GM12878 (cell line): ENCODE data around the gene RCC1.

ENCODE experiments used
- BCL11A ChIP-seq: IDR thresholded peaks from 2 replicates; pipeline ENCODE4 v1.6.1; 2011; ENCODE audit warnings: low read depth, low read length
- EP300 ChIP-seq, 2 experiments: fragments of 150-350 bp in 1 of 2; IDR thresholded peaks; 2 replicates each; pipeline ENCODE4 v1.6.1; 2011 to 2012; ENCODE audit warnings: low read depth in 2 of 2, low read length in 2 of 2, borderline replicate concordance in 1 of 2, improper control_type of control experiment in 1 of 2, inconsistent platforms in 1 of 2; ENCODE audit not compliant: control insufficient read depth in 1 of 2
- FOXM1 ChIP-seq: IDR thresholded peaks from 2 replicates; pipeline ENCODE4 v1.6.1; 2012; ENCODE audit warnings: low read depth, mild to moderate bottlenecking, inconsistent platforms, low read length, moderate library complexity
- HCFC1 ChIP-seq: fragments of 150-350 bp; IDR thresholded peaks from 2 replicates; pipeline ENCODE4 v1.6.1; 2014; ENCODE audit warnings: low read length
- LARP7 ChIP-seq: fragments of 450-650 bp; IDR thresholded peaks from 2 replicates; pipeline ENCODE4 v1.6.1; 2017; ENCODE audit warnings: mild to moderate bottlenecking
- NFIC ChIP-seq: IDR thresholded peaks from 2 replicates; pipeline ENCODE4 v1.6.1; 2012; ENCODE audit warnings: low read depth, mild to moderate bottlenecking, inconsistent platforms, low read length, moderate library complexity
- POLR2AphosphoS5 ChIP-seq: IDR thresholded peaks from 2 replicates; pipeline ENCODE4 v1.6.1; 2011; ENCODE audit warnings: mild to moderate bottlenecking, low read length, inconsistent platforms
- RCOR1 ChIP-seq: conservative IDR thresholded peaks from 2 replicates; pipeline ENCODE4 v1.6.1; 2012; ENCODE audit warnings: low read depth, low read length, improper control_type of control experiment
- SMARCA5 ChIP-seq: fragments of 450-650 bp; IDR thresholded peaks from 2 replicates; pipeline ENCODE4 v1.6.1; 2017; ENCODE audit warnings: mild to moderate bottlenecking
- TF ChIP-seq, protein P1 (sequence below): IDR thresholded peaks from 2 replicates; pipeline ENCODE4 v1.6.1; 2011; ENCODE audit warnings: low read depth, low read length, improper control_type of control experiment, borderline replicate concordance
- TF ChIP-seq, protein P2 (sequence below): IDR thresholded peaks from 2 replicates; pipeline ENCODE4 v1.6.1; 2012; ENCODE audit warnings: improper control_type of control experiment, low read depth, low read length; ENCODE audit not compliant: insufficient replicate concordance
- TF ChIP-seq, protein P3 (sequence below): fragments of 450-650 bp; IDR thresholded peaks from 2 replicates; pipeline ENCODE4 v1.6.1; 2017; ENCODE audit warnings: antibody characterized with exemption, mild to moderate bottlenecking, moderate library complexity
- TF ChIP-seq, protein P4 (sequence below), 3 experiments: IDR thresholded peaks in 2 of 3; conservative IDR thresholded peaks in 1 of 3; 2 replicates each; pipeline ENCODE4 v1.5.1; 2011; ENCODE audit warnings: low read depth in 3 of 3, low read length in 3 of 3, mild to moderate bottlenecking in 3 of 3, control low read depth in 2 of 3, moderate library complexity in 2 of 3, inconsistent platforms in 1 of 3, mixed read lengths in 1 of 3; ENCODE audit not compliant: control insufficient read depth in 2 of 3, insufficient read depth in 1 of 3; ENCODE audit errors: extremely low read depth in 1 of 3

DNA sequence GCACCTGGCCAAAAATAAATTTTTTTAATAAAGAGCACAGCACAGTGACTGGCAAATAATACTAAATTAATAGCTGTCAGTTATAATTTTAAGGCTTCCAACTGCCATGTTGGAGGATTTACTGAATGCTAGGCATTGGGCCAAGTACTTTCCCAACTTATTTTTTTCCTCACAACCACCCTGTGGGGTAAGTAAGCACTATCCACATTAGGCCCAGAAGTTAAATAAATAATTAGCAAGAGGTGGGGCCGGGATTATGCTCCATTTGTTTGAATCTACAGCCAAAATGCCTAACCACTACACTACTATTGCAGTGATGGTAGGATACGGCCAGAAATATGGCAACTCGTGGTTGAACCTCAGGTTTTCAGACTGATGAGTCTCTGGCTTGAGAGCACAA lies 42.5 kb downstream of the RCC1 start:
- TF ChIP-seq, protein P1, sequence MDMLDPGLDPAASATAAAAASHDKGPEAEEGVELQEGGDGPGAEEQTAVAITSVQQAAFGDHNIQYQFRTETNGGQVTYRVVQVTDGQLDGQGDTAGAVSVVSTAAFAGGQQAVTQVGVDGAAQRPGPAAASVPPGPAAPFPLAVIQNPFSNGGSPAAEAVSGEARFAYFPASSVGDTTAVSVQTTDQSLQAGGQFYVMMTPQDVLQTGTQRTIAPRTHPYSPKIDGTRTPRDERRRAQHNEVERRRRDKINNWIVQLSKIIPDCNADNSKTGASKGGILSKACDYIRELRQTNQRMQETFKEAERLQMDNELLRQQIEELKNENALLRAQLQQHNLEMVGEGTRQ, result no peak
- TF ChIP-seq NFIC, result no peak
- no peak for TF ChIP-seq POLR2AphosphoS5
- TF ChIP-seq FOXM1, result no peak
- TF ChIP-seq, protein P2, sequence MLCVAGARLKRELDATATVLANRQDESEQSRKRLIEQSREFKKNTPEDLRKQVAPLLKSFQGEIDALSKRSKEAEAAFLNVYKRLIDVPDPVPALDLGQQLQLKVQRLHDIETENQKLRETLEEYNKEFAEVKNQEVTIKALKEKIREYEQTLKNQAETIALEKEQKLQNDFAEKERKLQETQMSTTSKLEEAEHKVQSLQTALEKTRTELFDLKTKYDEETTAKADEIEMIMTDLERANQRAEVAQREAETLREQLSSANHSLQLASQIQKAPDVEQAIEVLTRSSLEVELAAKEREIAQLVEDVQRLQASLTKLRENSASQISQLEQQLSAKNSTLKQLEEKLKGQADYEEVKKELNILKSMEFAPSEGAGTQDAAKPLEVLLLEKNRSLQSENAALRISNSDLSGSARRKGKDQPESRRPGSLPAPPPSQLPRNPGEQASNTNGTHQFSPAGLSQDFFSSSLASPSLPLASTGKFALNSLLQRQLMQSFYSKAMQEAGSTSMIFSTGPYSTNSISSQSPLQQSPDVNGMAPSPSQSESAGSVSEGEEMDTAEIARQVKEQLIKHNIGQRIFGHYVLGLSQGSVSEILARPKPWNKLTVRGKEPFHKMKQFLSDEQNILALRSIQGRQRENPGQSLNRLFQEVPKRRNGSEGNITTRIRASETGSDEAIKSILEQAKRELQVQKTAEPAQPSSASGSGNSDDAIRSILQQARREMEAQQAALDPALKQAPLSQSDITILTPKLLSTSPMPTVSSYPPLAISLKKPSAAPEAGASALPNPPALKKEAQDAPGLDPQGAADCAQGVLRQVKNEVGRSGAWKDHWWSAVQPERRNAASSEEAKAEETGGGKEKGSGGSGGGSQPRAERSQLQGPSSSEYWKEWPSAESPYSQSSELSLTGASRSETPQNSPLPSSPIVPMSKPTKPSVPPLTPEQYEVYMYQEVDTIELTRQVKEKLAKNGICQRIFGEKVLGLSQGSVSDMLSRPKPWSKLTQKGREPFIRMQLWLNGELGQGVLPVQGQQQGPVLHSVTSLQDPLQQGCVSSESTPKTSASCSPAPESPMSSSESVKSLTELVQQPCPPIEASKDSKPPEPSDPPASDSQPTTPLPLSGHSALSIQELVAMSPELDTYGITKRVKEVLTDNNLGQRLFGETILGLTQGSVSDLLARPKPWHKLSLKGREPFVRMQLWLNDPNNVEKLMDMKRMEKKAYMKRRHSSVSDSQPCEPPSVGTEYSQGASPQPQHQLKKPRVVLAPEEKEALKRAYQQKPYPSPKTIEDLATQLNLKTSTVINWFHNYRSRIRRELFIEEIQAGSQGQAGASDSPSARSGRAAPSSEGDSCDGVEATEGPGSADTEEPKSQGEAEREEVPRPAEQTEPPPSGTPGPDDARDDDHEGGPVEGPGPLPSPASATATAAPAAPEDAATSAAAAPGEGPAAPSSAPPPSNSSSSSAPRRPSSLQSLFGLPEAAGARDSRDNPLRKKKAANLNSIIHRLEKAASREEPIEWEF, result no peak
- no peak for TF ChIP-seq HCFC1
- TF ChIP-seq RCOR1, result no peak
- TF ChIP-seq, protein P3, sequence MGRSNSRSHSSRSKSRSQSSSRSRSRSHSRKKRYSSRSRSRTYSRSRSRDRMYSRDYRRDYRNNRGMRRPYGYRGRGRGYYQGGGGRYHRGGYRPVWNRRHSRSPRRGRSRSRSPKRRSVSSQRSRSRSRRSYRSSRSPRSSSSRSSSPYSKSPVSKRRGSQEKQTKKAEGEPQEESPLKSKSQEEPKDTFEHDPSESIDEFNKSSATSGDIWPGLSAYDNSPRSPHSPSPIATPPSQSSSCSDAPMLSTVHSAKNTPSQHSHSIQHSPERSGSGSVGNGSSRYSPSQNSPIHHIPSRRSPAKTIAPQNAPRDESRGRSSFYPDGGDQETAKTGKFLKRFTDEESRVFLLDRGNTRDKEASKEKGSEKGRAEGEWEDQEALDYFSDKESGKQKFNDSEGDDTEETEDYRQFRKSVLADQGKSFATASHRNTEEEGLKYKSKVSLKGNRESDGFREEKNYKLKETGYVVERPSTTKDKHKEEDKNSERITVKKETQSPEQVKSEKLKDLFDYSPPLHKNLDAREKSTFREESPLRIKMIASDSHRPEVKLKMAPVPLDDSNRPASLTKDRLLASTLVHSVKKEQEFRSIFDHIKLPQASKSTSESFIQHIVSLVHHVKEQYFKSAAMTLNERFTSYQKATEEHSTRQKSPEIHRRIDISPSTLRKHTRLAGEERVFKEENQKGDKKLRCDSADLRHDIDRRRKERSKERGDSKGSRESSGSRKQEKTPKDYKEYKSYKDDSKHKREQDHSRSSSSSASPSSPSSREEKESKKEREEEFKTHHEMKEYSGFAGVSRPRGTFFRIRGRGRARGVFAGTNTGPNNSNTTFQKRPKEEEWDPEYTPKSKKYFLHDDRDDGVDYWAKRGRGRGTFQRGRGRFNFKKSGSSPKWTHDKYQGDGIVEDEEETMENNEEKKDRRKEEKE, result no peak
- TF ChIP-seq, protein P4, sequence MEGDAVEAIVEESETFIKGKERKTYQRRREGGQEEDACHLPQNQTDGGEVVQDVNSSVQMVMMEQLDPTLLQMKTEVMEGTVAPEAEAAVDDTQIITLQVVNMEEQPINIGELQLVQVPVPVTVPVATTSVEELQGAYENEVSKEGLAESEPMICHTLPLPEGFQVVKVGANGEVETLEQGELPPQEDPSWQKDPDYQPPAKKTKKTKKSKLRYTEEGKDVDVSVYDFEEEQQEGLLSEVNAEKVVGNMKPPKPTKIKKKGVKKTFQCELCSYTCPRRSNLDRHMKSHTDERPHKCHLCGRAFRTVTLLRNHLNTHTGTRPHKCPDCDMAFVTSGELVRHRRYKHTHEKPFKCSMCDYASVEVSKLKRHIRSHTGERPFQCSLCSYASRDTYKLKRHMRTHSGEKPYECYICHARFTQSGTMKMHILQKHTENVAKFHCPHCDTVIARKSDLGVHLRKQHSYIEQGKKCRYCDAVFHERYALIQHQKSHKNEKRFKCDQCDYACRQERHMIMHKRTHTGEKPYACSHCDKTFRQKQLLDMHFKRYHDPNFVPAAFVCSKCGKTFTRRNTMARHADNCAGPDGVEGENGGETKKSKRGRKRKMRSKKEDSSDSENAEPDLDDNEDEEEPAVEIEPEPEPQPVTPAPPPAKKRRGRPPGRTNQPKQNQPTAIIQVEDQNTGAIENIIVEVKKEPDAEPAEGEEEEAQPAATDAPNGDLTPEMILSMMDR (IDR thresholded peaks at IDR 0.05 in 2 of 3, conservative IDR thresholded peaks at IDR 0.05 in 1 of 3; ENCODE audit: control insufficient read depth in 2 of 3, extremely low read depth in 1 of 3, insufficient read depth in 1 of 3, low read depth in 3 of 3, low read length in 3 of 3), result no peak
- TF ChIP-seq EP300 (IDR thresholded peaks at IDR 0.05; ENCODE audit: borderline replicate concordance in 1 of 2, control insufficient read depth in 1 of 2, low read depth in 2 of 2, low read length in 2 of 2), result no peak
- TF ChIP-seq BCL11A, result no peak
- no peak for TF ChIP-seq LARP7
- no peak for TF ChIP-seq SMARCA5
